ENCODE data around the gene KLHDC8A.
A peak's percentile ranks its signal among the peaks of the same experiment; 100 is the strongest.
"Not testable (repeated sequence)": the region's sequence is repeated elsewhere in the genome, so short reads cannot be mapped to it uniquely, and the experiment has no call there.

The KLHDC8A gene

DNA sequence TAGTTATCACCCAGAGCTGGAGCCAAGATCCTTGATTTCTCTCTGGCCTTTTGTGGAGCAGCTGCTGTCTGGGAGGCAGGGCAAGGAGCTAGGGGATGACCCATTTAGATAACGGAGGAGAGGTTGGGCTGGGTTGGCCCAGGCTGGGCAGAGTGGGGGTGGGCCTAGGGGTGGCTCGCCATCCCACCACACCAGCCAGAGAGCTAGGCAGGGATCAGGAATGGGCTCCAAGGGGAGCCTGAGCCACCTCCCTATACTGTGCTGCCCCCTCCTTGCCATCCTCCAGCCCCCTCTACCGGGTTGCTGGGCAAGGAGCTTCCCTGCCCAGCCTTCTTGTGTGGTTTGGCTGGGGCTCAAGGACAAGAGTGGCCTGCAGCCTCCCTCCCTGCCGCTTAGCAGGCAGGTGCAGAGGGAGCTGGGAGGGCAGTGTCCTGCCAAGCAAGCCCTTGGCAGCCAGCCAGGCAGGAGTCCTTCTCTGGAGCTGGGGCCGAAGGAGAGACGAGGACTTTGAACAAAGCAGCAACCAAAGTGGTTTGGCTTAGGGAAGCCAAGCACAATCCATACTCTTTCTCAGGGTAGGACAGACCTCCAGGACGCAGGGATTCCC lies 39.3 kb downstream of the KLHDC8A start:
- DNase-seq, result no peak

DNA sequence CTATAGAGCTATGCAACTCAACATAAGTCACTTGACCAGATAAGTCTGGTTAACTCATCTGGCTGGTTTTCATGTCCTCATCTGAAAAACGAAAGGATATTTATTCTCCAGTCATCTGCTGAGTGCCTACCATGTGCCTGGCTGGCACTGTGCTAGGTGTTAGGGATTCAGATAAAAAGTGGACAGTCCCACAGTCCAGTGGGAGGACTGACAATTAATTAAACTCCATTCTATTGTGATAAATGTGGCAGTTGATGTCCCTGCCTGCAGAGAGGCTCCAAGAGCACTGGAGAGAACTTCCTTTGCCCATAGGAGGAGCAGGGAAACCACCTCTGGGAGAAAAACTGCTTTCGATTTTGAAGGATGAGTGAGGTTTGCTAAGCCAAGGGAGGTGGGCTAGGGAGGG lies 40.6 kb downstream of the KLHDC8A start:
- no peak for DNase-seq

DNA sequence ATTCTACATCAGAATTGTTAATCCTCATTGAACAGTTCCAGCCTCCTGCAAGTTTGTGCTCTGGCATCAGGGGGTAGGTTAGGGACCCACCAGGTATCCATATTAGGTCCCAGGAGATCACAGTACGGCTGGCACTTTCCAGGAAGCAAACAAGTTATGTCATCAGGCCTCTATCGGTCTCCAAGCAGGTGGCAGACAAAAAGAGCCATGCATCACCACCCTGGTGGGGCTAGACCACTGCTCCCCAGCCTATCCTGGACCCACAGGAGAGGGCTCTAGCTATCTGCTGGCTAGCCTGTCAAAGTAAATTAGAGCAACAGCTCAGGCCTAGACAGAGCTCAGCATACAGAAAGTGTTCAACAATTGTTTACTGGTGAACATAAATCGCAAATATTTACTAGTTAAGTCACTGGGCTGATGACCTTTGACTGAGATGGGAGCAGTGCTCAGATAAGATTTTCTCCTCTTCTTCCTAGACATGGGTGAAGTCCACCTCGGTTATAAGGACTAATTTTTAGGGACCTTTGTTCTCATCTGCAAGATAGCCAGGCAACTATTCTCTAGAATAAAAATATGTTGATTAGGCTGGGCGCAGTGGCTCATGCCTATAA lies 41.6 kb downstream of the KLHDC8A start:
- DNase-seq, result no peak

DNA sequence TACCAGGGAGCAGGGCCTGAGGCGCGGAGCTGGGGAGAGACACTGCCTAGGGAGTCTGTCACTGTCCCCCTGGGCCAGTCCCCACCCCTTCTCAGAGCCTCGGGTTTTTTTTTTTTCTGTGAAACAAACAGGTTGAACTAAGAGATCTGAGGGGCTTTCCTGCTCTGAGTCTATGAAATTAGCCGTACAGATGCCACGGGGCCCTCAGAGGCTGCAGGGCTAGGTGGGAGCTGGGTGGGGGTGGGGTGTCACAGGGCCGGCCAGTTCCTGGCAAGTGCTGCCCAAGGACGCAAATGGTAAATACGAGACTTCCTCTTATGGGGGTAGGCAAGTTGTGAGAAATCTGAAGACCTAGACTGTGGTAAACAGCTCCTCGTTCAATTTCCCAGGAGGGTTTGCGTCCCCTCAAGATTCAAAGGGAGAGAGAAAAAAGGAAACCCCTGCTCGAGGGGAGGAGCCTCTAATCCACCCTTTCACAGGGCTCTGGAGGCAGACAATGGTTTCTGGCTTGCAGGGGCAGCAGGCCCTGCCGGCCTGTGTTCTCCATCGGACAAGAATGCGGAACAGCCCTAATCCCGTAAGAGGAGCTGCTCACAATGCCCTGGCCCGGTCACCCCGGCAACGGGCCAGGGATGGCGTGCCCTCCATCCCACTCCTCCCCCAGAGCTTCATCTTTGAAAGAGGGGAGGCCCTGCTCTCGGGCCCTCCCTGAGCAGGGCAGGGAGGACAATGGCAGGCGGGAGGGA lies 43.0 kb downstream of the KLHDC8A start:
- peak; percentile 65 for DNase-seq

DNA sequence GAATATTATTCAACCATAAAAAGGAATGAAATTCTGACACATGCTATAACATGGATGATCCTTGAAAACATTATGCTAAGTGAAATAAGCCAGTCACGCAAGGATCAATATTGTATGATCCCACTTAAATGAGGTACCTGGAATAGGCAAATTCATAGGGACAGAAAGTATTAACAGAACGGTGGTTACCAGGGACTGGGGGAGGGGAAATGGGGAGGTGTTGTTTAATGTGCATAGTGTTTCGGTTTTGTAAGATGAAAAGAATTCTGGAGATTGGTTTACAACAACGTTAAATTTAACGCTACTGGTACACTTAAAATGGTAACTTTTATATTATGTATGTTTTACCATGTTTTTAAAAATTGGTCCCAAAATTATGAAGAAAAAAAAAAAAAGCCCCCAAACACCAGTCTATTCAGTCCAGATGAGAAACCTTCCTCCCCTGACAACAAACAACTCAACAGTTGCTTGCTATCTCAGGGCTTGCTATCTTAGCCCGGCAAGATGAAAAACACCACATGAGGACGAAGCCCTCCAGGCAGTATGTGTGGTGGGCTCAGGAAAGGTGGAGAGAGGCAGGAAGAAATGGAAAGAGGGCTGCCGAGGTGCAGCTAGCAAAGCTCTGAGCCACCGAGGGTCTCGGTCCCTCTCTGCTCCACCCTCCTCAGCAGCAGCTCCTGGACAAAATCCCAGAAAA lies 43.7 kb downstream of the KLHDC8A start:
- DNase-seq, result no peak

DNA sequence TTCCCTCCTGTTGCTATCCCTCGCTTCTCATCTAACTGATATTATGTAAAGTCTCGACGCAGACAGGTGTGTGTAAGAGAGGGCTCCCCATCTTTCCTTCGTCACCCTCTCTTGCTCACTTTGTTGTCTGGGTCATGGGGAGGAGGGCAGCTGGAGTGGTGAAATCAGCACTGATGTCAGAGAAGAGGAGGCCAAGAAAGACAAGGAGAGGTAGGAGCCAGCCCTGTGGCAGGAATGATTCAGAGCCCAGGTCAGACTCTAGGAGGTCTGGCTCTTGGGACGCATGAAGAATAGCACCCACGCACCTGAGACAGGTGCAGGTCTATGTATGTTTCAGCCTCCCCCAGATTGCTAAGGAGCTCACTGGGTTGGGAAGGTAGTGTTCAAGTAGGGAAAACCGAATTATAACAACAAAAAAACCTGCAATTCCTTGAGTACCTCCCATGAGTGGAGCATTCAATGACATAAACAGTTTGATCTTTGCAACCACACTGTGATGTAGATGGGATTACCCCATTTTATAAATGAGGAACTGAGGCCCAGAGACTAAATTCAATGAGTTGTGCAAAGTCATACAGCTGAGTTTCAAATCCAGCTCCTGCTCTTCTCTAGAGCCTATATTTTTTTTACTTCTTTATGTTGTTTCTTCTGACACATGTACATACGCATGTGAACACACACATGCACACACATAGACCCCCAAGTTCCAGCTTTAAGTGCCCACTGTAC lies 45.6 kb downstream of the KLHDC8A start:
- no peak for DNase-seq

DNA sequence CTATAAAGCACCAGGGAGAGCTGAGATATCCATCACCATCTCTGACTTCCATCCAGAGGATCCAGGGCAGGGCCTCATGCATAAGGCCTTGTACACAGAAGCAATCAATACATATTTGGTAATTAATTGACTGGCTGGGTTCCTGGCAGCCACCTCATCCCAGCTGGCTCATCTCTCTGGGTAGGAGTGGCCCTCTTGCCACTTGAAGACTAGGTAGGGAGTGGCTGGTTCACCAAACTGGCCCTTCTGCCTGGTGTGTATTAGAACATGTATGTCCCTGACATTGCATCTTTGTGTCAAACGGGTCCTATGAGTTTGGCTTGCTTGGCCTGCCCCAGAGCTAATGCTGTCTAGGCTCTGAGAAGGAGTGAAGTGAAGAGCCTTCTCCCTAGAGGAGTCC lies 47.0 kb downstream of the KLHDC8A start:
- DNase-seq, result no peak

DNA sequence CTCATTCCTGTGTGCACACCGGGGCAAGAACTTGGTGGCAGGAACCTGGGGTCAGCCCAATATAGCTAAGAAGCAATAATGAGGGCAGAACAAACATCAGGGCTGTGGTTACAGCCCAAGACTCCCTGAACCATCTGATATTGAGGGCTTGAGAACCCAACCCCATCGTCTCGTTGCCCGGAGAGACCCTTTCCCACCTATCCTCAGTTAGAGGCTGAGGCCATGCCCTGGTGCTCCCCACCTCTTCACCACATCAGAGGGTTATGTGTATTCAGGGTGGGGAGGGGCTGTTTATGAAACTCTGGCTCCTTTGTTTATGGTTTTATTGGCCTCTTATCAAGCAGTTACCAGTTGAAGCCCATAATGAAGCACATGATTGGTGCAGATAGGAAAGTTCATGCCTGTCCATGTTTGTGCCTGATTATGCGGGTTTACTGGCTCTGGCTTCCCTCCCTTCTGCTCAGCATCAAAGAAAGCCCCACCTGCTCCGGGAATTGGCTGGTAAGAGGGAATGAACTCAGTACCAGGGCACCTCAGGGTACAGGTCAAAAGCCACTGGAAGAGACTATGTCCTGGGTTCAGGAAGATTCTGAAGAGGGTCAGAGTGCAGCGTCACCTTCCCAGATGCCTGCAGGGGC lies 49.7 kb downstream of the KLHDC8A start:
- DNase-seq, result no peak

DNA sequence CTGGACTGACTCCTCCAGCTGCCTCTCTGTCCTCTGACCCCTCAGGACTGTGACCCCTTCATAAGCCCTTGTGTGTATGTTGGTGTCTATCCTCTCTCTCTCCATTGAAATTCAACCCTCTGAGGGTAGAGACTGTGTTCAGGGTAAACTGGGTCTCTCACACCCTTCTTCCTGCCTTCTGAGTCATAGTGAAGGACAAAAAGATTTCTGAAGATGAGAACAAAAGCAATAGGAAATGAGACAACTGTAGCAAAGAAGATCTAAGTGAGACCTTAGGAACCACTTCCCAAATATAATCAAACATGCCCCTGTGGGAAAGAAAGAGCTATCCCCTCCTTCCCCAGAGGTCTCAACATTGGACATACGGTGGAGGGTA lies 52.0 kb downstream of the KLHDC8A start:
- DNase-seq, result no peak

DNA sequence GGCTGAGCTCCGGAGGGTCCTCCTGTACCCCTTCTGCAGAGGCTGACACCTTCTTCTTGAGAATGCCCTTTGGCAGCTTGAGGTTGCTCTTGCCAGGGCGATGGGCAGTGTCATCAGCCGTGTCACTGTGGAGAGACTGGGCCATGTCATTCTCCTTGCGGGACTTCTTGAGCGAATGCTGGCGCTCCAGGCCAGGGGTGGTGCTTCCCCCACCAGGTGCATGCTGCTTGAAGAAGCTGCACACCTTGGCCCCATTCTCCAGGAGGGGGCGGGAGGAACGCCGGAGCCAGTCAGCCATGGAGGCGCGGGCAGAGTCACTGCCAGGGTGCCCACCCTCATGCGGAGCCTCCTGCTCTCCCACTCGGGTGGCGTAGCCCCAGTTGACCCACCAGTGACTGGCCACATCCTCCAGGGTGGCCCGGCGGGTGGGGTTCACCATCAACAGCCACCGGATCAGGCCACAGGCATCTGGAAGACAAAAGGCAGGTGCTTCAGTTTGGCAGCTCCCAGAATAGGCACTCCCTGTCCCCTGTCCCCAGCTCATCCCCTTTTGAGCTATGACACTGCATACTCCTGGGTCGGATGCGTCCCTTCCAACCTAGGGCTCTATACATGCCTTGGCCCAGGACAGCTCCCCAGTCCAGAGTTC lies 52.6 kb downstream of the KLHDC8A start:
- DNase-seq, result no peak

DNA sequence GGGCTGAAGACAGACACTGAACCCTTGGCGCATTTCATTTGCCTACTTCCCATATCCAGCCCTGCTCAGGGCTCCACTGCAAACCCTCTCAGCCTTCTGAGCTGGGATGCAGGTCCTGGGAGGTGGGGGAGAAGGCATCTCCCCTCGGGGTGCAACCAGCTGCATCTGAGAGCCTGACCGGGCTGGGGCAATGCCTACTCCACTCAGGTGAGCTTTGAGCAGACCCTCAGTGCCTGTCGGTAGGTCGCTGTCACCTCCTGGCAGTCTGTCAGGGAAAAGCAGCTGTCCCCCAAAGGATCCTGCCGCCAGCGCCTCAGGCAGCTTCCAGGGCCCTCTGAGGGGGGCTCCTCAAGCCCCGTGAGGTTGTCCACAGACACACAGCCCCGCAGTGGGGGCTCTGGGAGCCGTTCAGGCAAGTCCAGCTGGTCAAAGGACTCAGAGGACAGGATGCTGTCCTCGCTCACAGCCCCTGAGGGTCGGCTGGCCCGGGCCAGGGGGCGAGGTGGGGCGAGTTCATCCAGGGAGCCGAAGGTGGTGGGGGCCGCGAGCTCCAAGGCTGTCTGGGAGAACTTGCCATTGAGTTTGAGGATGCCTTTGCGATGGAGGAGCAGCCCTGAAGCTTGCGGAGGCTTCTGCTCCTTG lies 53.4 kb downstream of the KLHDC8A start:
- DNase-seq, result no peak

DNA sequence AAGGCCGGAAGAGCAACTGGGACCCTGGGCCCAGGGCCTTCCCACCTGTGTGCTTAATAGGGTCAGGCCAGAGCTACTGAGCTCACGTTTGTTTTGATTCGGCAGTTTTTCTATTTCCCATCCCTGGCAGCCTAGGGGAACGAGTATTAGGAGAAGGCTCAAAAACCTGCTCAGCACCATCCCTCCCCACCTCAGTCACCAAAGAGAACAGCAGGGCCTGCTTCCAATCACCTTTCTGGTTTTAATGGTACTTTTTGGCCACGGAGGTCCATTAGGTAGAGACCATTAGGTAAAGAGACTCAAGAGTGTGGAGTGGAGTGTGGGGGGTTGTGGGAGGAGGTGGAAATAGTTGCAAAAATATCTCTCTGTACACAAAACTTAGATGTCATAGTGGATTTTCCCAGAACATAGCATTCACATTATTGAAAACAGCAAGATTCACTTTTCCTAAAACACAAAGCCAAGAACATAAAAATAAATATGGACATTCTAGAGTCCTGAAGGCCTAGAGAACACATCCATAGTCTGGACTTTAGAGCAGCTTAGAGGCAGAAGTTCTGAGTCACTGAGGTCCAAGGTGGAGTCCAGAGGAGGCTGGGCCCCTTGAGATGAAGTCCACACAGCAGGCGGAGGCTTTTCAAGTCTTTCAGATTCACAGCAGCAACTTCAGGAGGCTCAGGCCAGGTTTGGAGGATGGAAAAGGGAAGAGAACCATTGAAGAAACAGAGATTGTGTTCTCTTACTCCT lies 54.7 kb downstream of the KLHDC8A start:
- DNase-seq, result no peak

DNA sequence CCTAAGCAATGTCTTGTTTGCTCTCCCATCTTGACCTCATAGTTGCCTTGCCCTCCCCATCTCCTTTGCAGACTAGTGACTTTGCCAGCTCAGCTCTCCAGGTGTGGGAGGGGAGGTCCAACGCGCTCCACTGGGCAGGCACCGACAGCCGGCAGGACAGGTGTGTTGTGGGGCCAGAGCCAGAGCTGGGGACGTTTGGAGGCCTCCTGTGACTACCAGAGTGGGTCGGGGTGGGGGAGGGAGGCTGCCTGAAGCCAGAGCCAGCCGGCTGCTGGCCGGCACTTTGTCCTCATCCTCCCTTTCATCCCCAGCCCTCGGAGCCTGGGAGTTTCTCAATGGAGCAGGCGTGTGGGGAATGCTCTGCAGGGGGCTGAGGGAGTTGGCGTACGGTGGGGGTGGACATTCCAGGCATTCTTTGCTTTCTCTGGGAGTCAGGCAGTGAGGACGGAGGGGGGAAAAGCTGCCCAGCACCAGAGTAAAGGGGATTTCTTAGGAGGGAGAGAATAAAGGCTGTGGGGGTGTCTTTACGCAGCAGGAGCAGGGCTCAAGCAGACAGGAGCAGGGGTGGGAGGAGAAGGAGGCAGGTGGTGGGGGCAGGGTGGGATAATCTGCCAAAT lies 55.4 kb downstream of the KLHDC8A start:
- no peak for DNase-seq

DNA sequence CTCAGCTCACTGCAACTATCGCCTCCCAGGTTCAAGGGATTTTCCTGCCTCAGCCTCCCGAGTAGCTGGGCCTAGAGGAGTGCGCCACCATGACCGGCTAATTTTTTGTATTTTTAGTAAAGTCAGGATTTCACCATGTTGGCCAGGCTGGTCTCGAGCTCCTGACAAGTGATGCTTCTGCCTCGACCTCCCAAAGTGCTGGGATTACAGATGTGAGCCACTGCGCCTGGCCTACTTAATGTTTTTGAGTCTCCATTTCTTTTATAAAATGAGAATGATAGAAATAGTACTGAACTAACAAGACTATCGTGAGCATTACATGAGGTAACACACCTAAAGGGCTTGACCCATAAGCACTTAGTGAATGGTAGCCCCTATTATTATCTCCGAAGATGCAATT lies 56.6 kb downstream of the KLHDC8A start:
- DNase-seq, result no peak

DNA sequence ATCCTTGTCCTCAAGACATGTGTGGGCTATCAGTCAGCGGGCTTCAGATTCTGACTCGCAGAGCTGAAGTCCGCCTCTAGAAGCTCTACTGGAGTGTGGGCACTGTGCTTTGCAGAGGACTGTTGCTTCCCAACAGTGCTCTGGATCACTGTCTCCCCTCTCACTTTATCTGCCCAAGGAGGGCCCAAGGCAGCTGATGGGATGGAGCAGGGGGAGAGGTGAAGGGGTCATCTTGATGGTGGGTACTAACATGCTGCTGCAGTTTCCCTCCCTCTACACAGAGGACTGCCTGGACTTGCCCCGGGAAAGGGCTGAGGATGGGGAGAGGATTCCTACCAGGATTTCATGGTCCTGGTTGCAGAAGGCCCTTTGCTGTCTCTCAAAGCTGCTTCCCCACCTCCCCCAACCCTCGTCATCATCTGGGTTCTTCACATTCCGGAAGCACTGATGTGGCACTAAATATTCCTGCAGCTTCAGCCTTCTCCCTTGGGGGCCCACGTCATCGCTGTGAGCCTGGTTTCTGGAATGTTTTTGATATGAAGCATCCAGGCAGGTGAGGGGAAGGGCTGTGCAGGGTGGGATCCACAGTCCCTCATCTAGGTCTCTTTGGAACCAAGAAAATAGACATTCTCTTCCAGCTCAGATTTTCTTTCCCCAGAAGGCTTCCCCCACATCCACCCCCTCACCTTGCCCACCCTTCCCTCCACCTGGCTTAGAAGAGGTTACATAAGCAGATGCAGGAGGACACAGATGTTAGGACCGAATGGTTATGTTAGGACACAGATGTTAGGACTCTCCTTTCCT lies 58.3 kb downstream of the KLHDC8A start:
- no peak for DNase-seq

DNA sequence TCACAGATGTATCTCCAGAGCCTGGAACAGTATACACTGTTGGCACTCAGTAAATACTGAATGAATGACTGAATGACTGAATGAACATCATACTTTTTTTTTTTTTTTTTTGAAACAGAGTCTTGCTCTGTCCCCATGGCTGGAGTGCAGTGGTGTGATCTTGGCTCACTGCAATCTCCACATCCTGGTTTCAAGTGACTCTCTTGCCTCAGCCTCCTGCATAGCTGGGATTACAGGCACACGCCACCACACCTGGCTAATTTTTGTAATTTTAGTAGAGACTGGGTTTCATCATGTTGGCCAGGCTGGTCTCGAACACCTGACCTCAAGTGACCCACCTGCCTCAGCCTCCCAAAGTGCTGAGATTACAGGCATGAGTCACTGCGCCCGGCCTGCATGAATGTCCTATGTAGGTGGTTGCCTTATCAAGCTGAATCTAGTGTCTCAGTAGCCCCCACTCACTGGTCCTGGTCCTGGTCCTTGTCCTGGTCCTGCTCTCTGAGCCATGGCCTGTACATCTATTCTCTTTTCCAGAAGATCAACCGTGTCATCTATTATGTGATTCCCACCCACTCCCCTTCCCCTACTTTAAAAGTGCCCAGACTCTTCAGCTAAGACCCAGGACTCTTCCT lies 59.1 kb downstream of the KLHDC8A start:
- not testable (repeated sequence) for DNase-seq

DNA sequence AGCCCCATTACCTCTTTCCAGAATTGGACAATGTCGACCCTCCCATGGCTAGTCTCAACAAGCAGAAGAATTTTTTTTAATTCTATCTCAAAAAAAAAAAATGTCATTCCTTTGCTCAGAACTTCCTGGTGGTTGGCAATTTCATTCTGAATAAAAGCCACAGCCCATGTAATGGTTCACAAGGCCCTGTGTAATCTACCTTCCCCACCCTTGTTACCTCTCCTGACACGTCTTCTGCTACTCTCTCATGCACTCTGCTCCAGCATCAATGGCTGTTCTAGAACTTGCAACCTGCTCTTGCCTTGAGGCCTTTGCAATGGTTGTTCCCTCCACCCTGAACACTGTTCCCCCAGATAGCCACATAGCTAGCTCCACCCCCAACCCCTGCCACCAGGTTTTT lies 60.6 kb downstream of the KLHDC8A start:
- no peak for DNase-seq

DNA sequence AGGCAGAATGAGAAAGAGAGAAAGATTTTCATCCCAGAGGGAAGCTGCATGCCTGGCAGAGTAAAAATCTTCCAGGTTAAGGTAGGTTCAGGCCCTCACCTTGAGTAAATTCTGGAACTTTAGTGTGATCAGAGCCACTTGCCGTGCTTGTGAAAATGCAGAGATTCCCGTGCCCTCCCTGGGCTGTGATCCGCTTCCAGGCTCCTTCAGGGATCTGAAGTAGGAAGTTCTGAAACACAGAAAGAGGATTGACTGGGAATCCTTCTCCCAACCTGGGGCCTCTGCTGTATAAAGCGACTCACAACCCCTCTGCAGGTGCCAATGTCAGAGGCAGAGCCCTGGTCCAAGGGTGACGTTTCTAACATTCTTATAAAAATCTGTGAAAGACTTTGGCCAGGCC lies 61.8 kb downstream of the KLHDC8A start:
- DNase-seq, result no peak
